ENCODE measurements around the gene MRPL37.

The MRPL37 gene

GRCh38 chr1:54266195-54266594 lies 66.2 kb downstream of the MRPL37 start:
- no peak for TF ChIP-seq CTCF (IDR thresholded peaks at IDR 0.05; ENCODE audit: low read depth, low read length)
- DNase-seq (ENCODE audit: extremely low read depth, low read depth) = no peak

- no peak for DNase-seq (ENCODE audit: extremely low read depth, low read depth)
- no peak for TF ChIP-seq CTCF (IDR thresholded peaks at IDR 0.05; ENCODE audit: low read depth, low read length)
Observed at GRCh38 chr1:54266908-54267307, 66.9 kb downstream of the MRPL37 start.

Measured in AG09319 (cell line).